HUES64 (cell line): ENCODE measurements around the gene JUP.

Source experiments
- H3K27ac ChIP-seq: 2 replicates; pipeline ENCODE4 v1.7.0; 2013; ENCODE audit warnings: low read depth, low read length, inconsistent platforms
- H3K27me3 ChIP-seq: 2 replicates; pipeline ENCODE4 v1.6.1; 2013; ENCODE audit warnings: mild to moderate bottlenecking, low read length; ENCODE audit not compliant: insufficient read depth
- H3K36me3 ChIP-seq: 2 replicates; pipeline ENCODE4 v1.6.1; 2013; ENCODE audit warnings: mild to moderate bottlenecking, low read length; ENCODE audit not compliant: insufficient read depth
- H3K4me1 ChIP-seq: 2 replicates; pipeline ENCODE4 v1.6.1; 2013; ENCODE audit warnings: mild to moderate bottlenecking, low read length, moderate library complexity; ENCODE audit not compliant: insufficient read depth
- H3K4me3 ChIP-seq: 2 replicates; pipeline ENCODE4 v1.5.1; 2013; ENCODE audit warnings: mild to moderate bottlenecking, low read length, moderate library complexity
- H3K9ac ChIP-seq: 2 replicates; pipeline ENCODE4 v1.6.1; 2013; ENCODE audit warnings: mild to moderate bottlenecking, low read depth, low read length
- H3K9me3 ChIP-seq: 2 replicates; pipeline ENCODE4 v1.6.1; 2013; ENCODE audit warnings: low read depth, low read length; ENCODE audit not compliant: insufficient read depth
- WGBS: fragments of 150-250, 120-280 bp; methylation state at CpG from one replicate; pipeline ENCODE4 v1.1.7; 2013; ENCODE audit warnings: missing lambda C conversion rate; 5-methylcytosine and 5-hydroxymethylcytosine counted together

JUP gene

DNA sequence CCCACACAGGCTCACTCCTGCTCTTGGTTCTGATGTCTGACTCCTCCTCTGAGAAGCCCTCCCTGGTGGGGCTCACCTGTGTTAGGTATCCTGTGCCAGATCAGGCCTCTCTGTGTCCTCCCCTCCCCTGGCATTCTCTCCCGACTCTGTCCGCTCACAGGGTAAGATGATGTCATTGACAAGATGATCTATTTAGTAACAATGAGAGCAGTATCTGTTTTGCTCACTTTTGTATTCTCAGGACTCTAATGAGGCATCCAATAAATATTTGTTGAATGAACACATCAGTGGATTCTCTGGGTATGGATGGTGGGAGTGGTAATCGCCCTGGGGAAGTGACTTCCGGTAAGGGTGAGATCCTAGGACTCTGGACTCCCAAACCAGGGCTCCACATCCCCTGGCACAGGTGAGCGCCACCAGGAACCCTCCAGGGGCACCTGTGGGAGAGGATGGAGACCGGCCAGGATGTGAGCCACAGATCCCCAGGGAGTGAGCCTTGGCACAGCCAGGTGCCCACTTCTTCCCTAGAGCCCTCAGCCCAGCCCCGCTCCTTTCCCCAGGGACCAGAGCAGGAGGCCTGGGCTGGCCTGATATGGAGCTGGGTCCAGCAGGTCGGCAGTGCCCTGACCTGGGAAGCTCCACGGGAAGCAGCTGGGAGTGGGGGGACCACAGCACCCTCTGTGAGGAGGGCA, 46.7 kb downstream of the JUP start:
- peaks cover 31% of the 10 kb centered on the region for H3K27me3 ChIP-seq
- H3K9ac ChIP-seq, result no peak overlapping the region
- H3K4me3 ChIP-seq, result no peak overlapping the region
- peaks cover 4% of the 10 kb centered on the region for H3K4me1 ChIP-seq
- H3K9me3 ChIP-seq, result no peaks in the 10 kb centered on the region
- no peak overlapping the region for H3K27ac ChIP-seq
- whole genome bisulfite sequencing, result 89% methylated on average over 8 of the region's 9 CpGs
- no peaks in the 10 kb centered on the region for H3K36me3 ChIP-seq

DNA sequence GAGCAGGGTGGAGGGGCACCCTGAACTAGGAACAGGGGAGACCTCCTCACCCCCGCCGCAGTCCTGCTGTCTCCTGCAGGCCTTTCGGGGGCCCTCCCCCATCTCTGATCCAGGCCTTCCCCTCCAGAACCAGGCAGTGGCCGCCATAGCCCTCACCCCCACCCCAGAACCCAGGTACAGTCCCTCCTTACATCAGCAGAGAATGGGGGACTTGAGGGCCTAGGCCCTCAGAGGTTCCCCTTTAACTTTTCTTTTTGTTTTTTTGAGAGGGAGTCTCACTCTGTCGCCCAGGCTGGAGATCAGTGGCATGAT, 47.8 kb downstream of the JUP start:
- Histone ChIP-seq H3K4me1 (peaks cover 4% of the 10 kb centered on the region), H3K9ac (peak overlapping the region; percentile 68; the same call in 1 of the 2 replicates), H3K4me3 (no peak overlapping the region), H3K27me3 (peaks cover 42% of the 10 kb centered on the region), H3K27ac (no peak overlapping the region), H3K36me3 (no peaks in the 10 kb centered on the region), H3K9me3 (no peaks in the 10 kb centered on the region)
- whole genome bisulfite sequencing, result 89% methylated on average over 5 of the region's 5 CpGs

DNA sequence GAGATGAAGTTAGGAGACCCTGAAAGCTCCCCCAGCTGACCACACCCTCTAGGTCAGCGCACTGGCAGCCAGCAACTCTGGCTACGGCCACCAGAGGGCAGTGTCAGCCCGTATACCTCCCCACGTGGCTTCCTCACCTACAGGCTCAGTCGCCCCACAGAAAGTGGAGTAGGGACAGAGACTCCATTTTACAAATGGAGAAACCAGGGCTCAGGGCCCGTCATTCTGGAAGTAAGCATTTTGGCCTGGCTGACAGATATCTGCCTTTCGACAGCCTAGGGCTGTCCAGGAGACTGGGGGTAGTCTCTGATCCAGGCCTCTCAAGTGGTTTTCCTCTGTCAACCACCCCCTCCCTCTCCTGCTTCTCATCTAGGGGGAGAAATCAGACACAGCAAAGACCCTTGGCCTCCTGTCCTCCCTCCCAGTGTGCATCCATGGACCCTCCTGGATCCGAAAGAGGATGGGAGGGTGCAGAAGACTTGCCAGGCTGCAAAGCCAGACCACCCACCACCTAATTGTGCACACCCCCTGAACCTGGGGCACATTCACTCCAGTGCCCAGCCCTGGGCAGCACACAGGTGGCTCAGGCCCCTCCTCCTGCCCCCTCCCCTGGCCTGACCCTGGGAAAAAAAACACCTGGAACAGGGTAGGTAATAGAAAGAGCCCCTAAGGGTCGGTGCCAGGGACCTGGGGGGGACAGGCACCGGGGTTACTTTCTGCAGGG, 48.3 kb downstream of the JUP start:
- H3K27ac ChIP-seq, result peak overlapping the region; percentile 53; the same call in 1 of the 2 replicates
- peaks cover 47% of the 10 kb centered on the region for H3K27me3 ChIP-seq
- no peaks in the 10 kb centered on the region for H3K36me3 ChIP-seq
- no peak overlapping the region for H3K4me3 ChIP-seq
- 21% methylated on average over 10 of the region's 10 CpGs for WGBS
- H3K9me3 ChIP-seq, result no peaks in the 10 kb centered on the region
- H3K9ac ChIP-seq, result peak overlapping the region; percentile 68
- peaks cover 4% of the 10 kb centered on the region for H3K4me1 ChIP-seq

DNA sequence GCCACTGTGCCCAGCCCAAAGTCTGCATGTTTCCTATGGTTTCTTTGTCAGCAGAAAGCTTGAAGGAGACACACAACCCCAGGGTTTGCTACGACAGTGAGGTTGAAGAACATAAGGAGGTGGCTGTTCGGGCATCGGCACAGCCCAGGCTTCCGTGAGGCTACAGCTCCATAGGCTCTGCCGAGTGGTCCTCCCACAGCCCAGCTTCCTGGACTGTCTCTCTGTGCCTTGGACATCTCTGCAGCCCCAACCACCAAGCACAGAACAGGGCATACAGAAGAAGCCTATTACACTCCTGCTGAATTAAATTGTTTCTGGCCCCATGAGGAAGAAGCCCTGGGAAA, 48.9 kb downstream of the JUP start:
- H3K36me3 ChIP-seq, result no peaks in the 10 kb centered on the region
- H3K27me3 ChIP-seq, result peaks cover 53% of the 10 kb centered on the region
- H3K4me3 ChIP-seq, result no peak overlapping the region
- no peak overlapping the region for H3K27ac ChIP-seq
- peaks cover 4% of the 10 kb centered on the region for H3K4me1 ChIP-seq
- no peaks in the 10 kb centered on the region for H3K9me3 ChIP-seq
- no peak overlapping the region for H3K9ac ChIP-seq
- 46% methylated on average over 5 of the region's 5 CpGs for WGBS

DNA sequence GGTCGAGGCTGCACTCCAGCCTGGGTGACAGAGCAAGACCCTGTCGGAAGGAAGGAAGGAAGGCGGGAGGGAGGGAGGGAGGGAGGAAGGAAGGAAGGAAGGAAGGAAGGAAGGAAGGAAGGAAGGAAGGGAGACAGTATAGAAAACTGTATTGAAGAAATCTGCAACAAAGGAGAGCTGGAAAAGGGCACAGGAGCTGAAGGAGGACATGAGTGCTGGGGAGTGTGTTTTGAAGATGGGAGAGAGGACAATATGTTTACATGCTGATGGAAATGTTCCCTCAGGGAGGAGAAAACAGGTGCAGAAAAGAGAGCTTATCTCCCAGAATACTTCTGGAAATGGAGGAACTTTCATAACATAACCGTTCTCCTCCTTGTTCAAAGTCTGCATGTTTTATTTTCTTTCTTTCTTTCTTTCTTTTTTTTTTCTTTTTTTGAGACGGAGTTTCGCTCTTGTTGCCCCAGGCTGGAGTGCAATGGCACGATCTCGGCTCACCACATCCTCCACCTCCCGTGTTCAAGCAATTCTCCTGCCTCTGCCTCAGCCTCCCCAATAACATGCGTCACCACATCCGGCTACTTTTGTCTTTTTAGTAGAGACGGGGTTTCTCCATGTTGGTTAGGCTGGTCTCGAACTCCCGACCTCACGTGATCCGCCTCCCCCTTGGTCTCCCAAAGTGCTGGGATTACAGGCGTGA, 49.4 kb downstream of the JUP start:
- Histone ChIP-seq H3K36me3 (no peaks in the 10 kb centered on the region), H3K27ac (no peak overlapping the region), H3K9me3 (no peaks in the 10 kb centered on the region), H3K4me3 (no peak overlapping the region), H3K27me3 (peaks cover 58% of the 10 kb centered on the region), H3K4me1 (peaks cover 4% of the 10 kb centered on the region), H3K9ac (no peak overlapping the region)
- 73% methylated on average over 17 of the region's 17 CpGs for WGBS

DNA sequence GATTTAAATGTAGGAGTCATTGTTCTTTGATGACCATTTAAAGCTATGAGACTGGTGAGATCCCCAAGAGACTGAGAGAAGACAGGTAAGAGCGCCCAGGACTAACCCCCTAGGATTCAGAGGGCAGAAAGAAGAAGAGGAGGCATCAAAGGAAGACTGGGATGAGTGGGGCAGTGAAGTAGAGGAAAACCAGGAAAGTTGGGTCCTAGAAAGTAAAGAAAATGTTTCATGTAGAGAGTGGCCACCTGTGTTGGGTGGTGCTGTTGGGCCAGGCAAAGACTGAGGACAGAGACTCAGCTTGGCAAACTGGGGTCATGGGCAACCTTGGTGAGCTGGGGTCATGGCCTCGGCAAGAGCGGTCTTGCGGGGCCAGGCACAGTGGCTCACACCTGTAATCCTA, 50.8 kb downstream of the JUP start:
- H3K27me3 ChIP-seq, result peaks cover 70% of the 10 kb centered on the region
- WGBS, result 93% methylated on average over 4 of the region's 4 CpGs

DNA sequence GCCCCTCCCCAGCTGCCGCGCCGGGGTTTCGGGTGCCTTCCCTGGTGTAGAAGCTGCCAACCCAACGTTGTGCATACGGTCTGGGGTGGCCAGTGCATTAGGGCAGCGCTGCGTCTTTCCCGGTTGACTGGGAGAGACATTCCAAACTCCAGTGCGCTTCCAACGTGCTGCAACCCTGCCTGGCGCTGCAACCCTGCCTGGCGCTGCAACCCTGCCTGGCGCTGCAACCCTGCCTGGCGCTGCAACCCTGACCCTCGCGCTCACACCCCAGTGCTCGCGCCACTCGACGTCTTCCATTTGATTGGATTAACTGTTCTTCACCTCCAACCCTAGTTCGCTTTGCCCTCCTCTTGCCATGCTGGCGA, 51.6 kb downstream of the JUP start:
- H3K4me3 ChIP-seq, result peak overlapping the region; percentile 72
- peaks cover 4% of the 10 kb centered on the region for H3K4me1 ChIP-seq
- no peak overlapping the region for H3K27ac ChIP-seq
- H3K9me3 ChIP-seq, result no peaks in the 10 kb centered on the region
- WGBS, result 3% methylated on average over 23 of the region's 23 CpGs
- peak overlapping the region; percentile 91 for H3K9ac ChIP-seq
- H3K36me3 ChIP-seq, result no peaks in the 10 kb centered on the region
- peaks cover 70% of the 10 kb centered on the region for H3K27me3 ChIP-seq

More for the DNA sequence above, 50.8 kb downstream of the JUP start:
- Histone ChIP-seq H3K4me3 (no peak overlapping the region), H3K9ac (no peak overlapping the region), H3K27ac (no peak overlapping the region), H3K9me3 (no peaks in the 10 kb centered on the region), H3K36me3 (no peaks in the 10 kb centered on the region), H3K4me1 (peaks cover 4% of the 10 kb centered on the region)

DNA sequence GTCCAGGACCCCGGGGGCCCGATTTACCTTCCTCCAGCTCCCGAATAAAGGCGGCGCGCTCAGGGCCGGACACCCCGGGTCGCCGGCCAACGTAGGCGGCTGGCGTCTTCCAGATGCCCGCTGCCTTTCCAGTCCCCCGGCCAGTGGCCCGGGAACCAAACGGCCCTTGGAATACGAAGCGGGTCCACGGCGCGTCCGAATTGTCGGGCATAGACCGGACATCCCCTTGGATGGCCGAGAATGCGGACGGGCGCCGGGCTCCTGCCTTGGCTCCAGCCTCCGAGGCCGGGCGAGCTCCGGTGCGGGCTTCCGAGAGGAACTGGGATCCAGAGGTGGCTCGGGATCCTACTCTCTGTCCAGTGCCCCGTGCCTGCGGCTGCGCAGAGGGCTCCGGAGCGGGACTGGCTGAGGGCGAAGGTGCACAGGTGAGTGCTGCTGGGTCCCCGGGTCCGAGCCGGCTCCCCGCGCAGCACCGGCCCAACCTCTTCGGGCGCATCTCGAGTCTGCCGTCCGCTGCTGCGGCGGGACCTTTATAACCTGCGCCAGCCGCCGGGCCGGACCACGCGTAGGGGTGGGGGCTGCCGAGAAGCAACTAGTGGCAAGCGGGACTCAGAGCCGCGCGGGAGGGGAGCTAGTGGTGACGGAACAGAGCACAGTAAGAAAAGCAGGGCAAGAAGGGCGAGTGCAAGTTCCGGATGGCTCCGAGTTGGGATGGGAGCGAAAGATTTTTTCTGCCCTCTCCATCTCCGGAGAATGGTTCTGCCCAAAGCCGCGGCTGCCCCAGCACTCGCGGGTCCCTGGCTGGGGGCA, 52.2 kb downstream of the JUP start, which contains the start of gene HAP1:
TSS of gene HAP1 (minus strand) at position 505 of the 810 bp plus-strand sequence. CDS start at position 496, 9 bp downstream.
- no peaks in the 10 kb centered on the region for H3K9me3 ChIP-seq
- under 1% methylated on average over 77 of the region's 77 CpGs for WGBS
- H3K4me3 ChIP-seq, result peak within 1 kb of the TSS; percentile 72
- no peaks in the 10 kb centered on the region for H3K36me3 ChIP-seq
- peak within 1 kb of the TSS; percentile 72; the same call in 1 of the 2 replicates for H3K27ac ChIP-seq
- H3K27me3 ChIP-seq, result peaks cover 70% of the 10 kb centered on the region
- peak within 1 kb of the TSS; percentile 91 for H3K9ac ChIP-seq
- peaks cover 4% of the 10 kb centered on the region for H3K4me1 ChIP-seq

DNA sequence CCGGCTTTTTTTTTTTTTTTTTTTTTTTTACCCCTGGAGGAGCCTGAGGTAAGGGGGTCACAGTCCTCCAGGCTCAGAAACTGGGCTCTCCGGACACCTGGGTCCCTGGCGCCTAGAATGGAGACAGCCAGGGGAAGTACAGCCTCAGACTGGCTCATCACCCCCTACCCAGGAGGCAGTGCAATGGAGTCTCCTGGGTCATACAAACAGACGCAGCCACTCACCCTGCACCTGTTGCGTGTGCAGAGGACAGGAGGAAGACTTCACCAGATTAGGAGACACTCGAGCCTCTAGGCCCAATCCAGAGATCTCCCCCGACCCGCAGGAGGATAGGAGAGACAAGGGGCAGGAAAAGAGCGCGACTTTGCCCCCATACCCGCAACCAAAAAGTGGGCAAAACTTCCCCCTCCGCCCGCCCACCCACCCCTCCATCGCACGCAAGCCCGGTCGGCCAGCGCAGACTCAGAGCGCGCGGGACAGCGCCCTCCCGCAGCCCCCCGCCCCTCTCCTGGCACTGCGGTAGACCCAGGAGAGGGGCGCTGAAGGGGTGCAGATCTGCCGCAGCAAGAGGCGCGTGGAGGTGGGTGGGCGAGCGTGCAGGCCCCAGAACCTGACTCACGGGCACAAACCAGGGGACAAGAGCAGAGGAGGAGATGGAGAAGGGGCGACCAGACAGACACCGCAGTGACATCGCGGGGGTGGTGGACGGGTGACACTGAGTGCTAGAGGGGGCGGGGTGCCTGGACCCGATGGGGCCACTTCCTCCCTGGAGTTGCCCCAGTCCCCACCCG, 53.0 kb downstream of the JUP start:
- Histone ChIP-seq H3K4me1 (peaks cover 4% of the 10 kb centered on the region), H3K27ac (no peak overlapping the region), H3K36me3 (no peaks in the 10 kb centered on the region), H3K4me3 (peak overlapping the region; percentile 72), H3K27me3 (peaks cover 70% of the 10 kb centered on the region), H3K9me3 (no peaks in the 10 kb centered on the region), H3K9ac (no peak overlapping the region)
- 13% methylated on average over 32 of the region's 40 CpGs for WGBS

DNA sequence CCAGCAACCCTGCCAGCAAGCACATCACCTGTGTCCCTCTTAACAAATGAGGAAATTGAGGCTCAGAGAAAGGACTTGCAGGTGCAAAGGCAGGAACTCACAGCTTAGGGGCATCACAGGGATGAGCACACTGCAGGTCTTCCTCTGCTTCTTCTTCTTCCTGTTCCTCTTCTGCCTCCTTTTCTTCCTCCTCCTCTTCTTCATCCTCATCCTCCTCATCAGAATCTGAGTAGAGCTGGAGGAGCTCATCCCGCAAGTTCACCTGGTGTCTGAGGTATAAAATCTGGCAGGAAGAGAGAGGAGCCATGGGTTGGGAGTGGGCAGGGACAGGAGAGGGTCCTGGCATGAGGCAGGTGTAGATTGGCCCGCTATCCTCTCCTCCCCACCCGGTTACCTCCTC, 54.7 kb downstream of the JUP start:
- Histone ChIP-seq H3K27ac (no peak overlapping the region), H3K4me3 (no peak overlapping the region), H3K9me3 (no peaks in the 10 kb centered on the region), H3K4me1 (no peaks in the 10 kb centered on the region), H3K27me3 (peaks cover 59% of the 10 kb centered on the region), H3K9ac (no peak overlapping the region), H3K36me3 (no peaks in the 10 kb centered on the region)
- 68% methylated on average over 2 of the region's 3 CpGs for WGBS
